GF-D8 (cell line): ENCODE measurements around the gene TMEM132E.

Experiments
- DNase-seq: peaks from one replicate; lab custom pipeline; 2025; lab: John Stamatoyannopoulos, UW

TMEM132E gene

DNA sequence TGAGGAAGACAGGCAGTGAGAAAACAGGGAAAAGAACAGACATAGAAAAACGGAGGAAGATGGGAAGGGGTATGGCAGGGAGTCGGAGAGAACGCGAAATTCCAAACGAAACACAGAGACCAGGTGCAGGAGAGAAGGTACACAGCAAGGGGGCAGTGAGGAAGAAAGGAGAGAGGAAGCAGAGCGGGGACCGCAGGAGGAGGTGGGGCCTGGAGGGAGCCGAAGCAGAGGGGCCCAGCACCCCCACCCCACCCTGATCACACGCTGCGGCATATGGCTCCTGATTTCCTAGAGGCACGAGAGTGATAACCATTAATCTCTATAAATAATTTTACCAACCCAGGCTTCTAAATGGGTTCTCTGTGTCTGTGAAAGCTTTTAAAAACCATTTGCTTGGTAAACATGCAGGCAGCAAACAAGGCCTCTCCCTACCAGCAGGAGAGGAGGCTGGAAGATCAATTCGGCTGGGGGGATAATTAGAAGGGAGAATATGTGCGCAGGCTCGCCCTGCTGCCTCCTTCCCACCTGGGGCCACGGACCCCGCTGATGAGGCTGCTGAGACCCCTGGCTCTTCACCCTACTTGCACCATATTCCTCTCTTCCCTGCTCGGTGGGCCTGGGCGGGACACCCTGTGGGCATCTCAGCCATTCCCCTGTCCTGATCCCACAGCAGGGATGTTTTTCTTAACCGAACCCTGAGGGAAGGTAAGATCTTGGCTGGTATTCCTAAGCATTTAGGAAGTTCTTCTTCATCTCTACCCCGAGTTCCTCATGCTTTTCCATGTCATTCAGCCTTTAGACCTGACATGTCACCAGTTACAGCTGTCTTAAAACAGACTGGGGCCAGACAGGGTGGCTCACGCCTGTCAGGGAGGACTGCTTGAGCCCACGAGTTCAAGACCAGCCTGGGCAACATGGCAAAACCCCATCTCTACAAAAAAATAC is 86.7 kb downstream of the TMEM132E start:
- no peak for DNase-seq

DNA sequence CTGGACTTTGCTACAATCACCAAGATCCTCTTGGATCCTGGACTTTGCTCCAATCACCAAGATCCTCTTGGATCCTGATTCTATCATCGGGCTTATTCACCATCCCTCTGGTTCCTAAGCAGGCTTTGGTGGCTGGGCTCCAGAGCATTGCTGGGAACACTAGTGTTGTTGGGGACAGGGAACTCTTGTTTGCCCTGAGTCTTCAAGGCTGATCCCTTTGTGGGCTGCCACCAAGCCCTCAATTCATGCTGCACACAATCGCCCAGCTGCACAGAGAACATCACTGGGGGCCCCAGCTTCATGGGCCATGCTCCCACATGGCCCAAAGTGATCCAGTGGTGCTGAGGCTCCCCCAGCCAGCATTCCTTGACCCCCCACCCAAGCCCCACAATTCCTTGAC is 88.3 kb downstream of the TMEM132E start:
- DNase-seq, result no peak

DNA sequence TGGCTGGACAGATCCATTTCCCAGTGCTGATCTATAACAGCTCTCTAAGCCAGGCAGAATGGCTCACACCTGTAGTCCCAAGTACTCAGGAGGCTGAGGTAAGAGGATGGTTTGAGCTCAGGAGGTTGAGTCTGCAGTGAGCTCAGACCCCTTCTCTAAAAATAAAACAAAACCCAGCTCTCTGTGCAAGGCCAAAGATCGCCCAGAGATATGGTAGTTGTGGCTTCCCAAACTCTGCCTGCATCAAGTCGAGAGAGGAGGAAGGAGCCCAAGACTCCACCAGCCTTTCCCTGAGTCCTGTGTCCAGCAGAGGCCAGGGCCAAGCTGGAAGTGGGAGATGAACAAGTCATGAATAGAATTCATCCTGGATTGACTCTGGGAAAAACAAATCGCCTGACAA is 88.8 kb downstream of the TMEM132E start:
- no peak for DNase-seq

DNA sequence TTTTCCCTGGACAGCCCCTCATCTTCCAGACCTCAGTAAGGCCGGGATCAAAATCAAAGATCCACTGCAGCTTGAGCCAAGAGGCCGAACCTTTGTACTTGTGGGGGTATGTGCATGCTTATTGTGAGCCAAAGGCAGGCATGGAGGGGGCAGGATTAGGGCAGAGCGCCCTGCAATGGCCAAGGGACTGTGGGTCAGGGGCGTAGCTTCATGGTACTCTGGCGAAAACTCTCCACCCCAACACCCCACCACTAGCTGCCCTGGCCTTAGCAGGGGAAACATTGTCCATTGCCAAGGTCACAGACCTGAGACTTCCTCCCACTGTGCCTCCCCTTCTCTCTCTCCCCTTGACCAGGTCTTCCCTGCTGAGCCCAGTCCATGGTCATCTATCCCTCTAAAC is 90.1 kb downstream of the TMEM132E start:
- no peak for DNase-seq

DNA sequence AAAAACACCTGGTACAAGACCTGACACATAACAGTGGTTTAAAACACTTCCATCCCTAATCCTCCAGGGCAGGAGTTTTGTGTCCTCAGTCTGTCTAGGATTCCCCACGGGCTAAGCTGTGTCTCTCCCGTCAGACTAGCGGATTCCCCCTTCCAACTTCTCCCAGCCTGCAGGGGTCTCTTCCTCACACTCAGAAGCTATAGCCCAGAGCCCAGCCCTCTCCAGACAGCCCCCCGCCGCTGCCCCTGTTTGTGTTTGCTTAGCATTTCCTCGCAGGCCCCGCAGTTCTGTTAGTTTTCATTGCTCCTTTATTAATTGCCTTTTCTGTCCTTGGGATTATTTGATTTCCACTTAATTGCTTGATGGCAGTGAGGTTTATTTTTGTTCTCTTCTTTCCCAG is 91.2 kb downstream of the TMEM132E start:
- DNase-seq, result no peak

DNA sequence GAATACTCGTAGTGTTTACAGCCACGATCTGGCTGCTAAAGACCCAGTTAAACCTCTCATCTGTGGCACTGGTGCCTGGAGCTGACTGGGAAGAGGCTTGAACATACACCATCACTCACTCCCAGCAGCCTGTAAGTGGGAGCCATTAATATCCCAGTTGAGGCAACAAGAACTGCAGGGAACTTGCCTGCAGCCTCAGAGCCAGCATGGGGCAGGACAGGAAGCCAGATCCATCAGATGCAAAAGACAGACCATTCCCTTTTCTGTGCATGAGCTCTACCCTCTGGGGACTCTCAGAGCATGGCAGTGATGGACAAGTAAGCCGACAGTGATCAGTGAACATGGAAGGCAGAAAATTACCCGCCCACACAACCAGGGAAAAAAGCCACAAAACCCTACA is 91.8 kb downstream of the TMEM132E start:
- no peak for DNase-seq

DNA sequence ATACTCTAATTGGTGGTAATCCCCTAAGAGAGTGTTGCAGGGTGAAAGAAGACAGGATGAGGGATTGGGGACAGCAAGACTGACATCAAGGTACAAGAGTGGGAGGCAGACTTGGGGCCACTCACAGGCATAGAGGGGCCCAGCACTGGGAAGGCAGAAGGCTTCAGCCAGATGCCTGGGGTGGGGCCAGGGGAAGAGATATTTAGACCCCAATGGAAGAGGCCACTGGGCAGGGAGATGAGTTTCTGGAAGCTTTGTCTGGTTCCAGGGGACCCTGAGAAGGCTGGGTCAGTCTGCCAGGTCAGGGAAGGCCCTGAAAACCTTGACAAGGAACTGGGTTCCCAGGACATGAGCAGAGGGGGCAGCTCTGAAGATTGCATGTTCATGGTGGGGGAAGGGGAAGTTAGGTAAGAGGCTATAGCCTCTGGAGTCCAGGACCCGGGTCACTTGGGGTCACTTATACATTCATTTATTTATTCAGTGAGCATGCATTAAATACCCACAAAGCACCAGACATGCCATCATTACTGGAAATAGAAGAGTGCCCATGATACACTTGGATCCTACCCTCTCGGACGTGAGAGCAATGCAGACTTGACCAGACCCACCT is 92.9 kb downstream of the TMEM132E start:
- DNase-seq, result no peak

DNA sequence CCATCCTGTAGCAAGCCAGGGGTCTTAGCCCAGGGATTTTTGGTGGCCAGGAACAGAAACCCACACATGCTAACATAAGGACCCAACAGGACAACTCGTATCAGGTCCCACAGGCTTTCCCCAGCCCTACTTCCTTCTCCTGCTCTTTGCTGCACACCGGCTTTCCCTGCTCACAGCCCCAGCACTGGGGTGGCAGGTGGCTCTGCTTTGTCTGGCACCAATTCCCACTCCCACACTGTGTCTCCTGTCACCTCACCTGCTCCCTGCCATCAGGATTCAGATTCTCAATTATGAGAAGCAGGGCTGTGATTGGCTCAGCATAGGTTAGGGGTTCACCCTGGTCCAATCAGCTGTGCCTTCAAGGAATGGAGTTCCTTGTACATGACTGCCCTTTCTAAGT is 94.1 kb downstream of the TMEM132E start:
- DNase-seq, result no peak

DNA sequence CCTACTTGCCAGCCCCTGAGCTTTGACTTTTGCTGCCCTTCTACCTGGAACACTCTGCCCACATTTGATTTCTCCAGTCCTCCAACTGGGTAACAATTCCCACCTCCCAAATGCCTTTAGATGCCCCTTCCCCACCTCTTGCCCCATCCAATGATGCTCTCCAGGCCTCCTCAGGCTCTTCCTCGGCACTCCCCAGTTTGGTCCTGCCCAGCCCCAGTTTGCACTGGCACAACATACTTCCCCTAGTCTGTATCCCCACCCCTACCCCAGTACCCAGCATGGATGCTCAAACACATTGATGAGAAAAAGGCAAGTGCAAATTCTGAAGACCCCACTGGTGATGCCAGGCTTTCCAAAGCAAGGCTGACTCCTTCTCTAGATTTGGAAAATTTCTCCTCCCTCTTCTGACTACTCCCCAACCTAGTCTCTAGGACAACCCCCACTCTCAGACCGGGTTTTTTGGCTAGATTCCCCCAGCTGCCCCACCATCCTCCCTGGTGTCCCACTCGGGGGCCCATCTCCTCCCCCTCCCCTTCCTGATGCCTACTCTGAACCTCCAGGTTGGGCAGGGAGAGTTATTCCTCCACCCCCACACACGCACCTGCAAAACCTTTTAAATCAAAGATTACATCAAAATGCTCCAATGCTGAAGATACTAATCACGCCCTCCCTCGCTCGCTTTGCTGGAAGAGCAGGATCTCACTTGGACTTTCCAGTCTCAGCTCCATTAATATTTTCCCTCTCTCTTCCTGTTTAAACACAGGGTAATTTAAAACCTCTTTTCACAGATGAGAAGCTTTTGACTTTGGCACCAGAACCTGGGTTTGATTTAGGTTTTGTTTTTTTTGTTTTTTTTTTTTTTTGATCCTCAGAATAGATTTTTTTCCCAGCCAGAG is 94.9 kb downstream of the TMEM132E start:
- DNase-seq, result no peak

DNA sequence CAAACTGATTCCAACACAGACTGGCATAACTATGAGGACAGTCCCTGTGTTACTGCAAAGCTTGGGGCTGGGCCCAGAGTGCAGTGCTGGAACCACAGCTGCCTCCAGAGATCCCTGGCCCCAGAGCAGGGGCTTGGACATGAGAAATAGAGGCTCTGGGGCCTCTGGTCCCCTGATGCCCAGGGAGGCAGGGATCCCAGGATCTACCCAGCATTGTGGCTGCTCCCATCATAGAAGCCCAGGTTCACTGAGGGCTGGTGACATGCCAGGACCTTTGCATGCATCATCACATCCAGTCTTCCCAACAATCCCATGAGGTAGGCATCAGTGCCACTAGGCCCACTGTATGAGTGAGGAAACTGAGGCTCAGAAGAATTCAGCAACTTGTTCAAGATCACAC is 95.8 kb downstream of the TMEM132E start:
- DNase-seq, result no peak

DNA sequence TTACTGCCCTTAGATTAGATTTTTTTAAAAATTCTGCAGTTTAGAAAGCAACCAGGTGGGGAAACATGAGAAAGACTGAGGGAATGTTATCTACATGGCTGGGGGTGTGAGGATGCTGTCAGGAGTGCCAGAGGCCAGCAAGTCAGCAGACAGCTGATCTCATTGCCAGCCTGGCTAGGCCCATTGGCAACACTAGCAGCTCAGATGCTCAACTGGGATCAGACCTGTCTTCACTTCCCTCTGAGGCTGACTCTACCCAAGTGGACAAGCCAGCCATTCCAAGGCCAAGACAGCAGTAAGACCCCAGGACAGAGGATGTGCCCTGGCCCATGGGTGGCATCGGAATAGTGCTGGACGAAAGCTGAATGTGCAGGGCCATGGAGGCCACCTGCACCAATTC is 96.2 kb downstream of the TMEM132E start:
- DNase-seq, result no peak

DNA sequence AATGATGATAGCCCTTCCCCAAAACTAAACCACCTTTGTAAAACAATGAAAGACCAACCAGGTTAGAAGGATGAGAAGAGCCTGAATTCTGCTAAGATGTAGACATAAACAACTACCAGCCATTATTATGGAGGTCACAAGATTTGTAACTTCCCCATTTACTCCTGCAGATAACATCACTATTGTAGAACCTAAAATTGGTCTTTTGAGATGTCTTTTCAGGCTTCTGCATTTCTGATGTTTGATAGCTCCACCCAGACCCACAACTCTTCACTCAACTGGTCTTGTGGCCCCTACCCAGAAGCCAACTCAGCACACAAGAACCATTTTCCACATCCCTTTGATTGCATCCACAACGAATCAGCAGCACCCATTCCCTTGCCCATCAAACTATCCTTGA is 100.8 kb downstream of the TMEM132E start:
- DNase-seq, result no peak

DNA sequence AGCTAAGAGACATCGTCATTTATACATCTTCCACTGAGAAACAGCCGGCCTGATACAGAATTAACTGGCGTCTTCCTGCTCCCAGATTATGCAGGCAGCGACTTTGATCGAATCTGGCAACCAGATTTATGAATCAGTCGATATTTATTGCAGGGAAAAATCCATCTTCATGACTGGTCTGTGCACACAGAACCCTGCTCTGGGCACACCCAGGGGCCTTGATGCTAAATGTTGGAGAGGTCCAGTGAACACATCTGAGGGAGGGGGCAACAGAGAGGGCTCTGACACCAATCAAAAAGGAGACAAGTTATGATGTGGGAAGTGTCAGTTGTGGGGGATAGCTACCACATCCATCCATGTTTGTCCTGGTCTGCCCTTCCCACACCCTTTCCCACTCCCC is 102.9 kb downstream of the TMEM132E start:
- DNase-seq, result no peak

DNA sequence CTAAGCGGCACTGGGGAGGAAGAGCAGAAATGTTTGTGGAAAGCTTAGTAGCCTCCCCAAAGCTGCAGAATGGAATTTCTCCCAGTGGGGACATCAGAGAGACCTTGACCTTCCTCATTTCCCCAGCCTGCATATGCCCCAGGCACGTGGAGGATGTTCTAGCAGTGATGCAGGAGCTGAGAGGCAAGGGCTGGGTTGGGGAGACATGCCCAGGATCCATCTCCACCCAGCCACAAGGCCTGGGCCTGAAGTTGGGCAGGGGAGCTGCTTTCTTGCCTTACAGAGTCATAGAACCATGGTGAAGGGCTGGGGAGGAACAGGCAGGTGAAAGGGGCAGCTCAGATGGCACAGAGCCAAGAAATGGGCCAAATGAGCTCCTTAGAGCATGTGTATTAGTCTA is 104.0 kb downstream of the TMEM132E start:
- DNase-seq, result no peak
